GM19099 (cell line): Measurements from ENCODE around the gene ARID1B.

Experiments
- POLR2A ChIP-seq: IDR thresholded peaks from 3 replicates; pipeline ENCODE4 v1.6.1; 2011; ENCODE audit warnings: low read depth; ENCODE audit not compliant: insufficient read length; ENCODE audit errors: extremely low read depth

Gene ARID1B

DNA sequence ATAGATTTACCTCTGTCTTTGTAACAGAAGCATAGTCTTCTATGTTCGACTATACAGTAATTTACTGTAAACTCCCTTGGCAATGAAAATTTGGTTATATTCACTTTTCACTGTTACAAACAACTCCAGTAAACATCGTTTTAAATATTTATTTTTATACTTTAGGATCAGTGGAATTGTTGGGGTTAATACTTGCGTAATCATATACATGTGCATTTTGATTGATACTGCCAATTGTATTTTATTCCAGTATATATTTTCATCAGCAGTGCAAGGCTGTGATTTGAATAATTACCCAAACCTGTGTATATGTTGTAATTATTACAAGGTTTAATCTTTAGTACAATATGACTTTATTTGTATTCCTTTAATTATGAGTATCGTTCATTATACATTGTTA is 255.7 kb downstream of the ARID1B start:
- no peak for TF ChIP-seq POLR2A

DNA sequence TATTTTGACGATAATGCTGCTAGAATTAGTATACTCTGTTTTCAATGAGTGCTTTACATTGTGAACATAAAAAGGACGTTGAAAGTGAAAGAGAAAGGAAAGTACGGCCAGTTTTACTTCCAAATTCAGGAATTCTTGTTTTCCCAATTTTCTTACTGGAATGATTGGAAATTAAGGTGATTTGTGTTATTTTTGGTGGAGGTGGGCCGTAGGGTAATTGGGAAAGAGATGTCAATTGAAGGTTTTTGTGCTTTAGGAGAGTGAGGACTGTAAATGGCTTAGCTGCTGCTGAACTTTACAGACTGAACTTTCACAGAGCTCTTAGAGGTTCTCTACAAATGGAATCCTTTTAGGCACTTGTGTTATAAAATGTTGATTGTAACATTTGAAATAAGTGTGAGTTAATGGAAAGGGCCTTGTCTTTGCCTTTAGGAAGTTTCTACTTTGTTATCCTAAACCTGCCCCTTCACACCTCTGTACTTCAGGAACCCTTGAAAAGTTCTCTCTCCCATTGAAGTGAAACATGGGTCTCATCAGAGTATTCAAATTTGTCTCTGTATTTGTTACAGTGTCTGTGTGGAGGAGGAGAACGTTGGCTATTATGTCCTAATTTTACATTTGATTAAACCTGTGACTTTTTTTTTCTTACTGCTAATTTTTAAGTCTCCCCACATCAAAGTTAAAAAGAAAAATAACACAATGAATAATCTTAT is 256.4 kb downstream of the ARID1B start:
- TF ChIP-seq POLR2A, result no peak

DNA sequence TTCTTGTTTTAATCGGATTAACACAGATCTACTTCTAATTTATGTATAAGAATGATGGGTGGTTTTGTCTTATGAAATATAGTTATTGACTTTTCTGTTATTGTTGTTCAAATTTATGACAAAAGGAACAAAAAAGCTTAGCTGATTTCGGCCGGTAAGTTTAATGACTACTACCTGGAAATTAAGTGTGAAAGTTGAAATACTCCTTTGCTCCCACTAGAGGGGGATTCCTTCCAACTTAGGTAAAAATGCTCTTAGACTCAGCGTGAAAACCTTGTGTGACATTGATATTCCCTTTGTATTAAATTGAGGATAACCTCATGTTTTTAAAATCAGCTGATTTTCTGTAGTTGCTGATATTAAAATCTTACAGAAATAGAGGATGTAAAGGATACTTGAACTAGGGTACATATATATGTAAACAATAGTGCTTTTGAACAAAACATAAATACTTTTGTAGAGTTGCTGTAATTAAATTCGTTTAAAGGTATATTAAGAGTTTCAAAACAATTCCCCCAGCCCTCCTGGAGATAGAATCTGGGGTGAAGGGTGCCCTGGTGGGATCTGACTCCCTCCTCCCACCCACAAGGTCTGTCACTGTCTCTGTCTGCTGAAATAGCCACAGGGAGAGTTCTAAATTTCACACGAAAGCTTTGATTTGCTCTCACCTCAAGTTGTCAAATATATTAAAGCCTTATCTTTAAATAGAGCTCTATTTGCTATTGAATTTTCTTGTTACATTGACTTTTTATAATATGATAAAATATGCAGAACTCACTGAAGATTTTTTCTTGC is 257.5 kb downstream of the ARID1B start:
- no peak for TF ChIP-seq POLR2A

DNA sequence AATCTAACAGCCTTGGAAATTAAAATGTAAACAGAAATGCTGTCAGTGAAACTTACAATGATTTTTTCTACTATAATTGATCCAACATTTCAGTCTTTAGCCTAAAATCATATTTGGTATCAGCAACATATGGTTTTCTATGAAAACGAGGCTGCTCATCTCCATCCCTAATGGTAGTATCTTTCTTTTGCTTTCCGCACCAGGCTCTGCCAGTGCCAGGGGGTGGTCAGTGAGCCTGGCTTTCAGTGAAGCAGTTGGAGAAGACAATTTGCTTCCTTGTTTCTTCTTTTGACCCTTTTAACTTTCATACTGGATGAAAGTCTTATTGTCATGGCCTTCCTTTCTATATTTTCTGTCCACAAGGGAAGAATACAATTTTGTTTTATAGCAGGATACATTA is 258.4 kb downstream of the ARID1B start:
- TF ChIP-seq POLR2A, result no peak

DNA sequence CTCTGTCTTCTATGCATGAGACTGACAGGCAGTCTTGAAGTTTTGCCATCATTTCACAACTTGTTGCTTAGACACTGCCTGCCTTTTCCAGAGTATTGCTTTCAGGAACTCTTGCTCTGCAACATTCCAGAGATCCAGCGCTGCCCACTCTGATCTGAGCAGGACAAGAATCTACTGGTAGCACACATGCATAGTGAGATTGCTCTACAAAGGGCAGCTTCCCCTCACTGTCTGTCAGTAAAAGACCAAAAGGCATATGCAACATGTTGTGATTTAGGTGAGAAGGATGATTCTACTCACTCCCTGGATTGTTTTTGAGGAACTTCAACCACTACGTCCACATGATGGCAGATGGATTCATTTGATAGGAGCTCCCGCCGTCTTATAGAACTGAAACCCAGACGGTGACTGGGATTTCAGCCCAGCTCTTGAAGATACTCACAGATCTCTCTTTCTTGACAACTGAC is 259.1 kb downstream of the ARID1B start:
- TF ChIP-seq POLR2A, result no peak

DNA sequence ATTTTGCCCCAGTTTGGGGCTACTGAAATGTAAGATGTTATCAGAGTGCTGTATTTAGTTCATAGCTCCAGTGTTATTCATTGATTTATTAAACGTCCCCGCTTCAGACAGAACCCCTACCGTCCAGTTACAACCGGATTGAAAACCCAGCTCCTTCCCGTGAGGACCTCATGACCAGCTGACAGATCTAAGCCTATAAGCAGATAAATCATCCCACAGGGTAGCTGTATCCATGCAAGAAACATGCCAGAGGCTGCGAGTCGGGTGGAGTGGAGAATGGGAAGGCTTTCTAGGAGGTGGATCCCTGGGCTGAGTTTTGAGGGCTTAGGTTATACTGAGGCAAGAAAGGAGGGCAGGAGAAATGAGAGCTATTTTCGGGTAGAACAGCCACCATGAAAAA is 260.0 kb downstream of the ARID1B start:
- TF ChIP-seq POLR2A, result no peak

DNA sequence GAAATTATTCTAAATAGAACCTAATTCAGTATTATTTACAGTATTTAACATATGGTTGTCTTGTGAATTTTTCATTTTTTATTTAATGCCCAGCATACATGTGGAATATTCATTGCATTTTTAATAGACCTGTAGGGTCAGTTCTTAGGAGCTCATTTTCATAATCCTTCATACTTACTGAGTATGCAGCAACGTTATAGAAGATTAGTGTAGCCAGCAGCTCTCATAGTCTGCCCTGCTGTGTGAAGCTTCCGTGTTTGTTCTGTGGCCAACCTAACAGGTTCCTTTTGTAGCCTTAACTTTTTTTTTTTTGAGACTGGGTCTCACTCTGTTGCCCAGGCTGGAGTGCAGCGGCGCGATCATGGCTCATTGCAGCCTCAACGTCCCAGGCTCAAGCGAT is 261.4 kb downstream of the ARID1B start:
- TF ChIP-seq POLR2A, result no peak

DNA sequence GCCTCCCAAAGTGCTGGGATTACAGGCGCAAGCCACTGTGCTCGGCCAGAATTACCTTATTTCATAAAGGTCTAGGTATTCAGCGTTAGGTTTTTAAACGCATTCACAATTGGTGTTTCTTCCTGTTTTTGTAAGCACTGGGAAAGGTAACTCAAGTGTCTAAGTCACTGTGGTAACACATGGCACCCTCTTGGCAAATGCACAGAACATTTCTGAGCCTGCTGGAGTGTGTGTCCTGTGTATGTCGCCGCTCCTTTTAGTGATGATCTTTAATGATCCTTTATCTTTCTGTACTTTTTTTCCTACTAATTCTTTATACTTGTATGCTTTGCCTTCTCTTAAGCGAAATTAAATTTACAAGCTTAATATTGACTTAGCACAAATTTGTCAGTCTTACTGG is 263.0 kb downstream of the ARID1B start:
- TF ChIP-seq POLR2A, result no peak

DNA sequence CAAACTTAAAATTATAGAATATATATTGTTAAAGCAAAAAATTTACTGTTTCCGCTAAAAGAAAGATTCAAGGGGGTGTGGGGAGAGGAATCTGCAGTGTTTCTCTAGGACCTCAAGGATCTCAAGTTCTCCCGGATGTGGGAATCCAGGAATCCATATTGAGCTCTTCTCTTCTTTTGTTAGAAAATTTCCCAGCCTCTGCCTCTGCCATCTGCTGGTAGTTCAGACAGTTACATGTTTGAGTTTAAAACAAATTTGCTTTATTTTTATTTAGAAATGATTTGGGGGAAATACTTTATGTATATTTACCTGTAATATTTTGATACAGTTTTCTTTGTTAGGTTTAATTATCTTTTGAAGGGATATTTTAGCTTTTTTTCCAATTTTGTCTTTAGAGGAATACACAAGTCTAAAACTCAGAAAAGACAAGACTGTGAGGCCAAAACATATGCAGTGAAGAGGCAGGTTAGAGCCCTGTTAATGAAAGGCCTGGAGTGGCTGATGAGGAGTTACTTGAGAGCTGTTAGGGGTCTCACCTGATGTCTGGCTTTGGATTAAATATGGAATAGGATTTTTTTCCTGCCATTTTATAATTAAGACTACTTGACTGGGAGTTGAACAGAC is 268.8 kb downstream of the ARID1B start:
- TF ChIP-seq POLR2A, result no peak

DNA sequence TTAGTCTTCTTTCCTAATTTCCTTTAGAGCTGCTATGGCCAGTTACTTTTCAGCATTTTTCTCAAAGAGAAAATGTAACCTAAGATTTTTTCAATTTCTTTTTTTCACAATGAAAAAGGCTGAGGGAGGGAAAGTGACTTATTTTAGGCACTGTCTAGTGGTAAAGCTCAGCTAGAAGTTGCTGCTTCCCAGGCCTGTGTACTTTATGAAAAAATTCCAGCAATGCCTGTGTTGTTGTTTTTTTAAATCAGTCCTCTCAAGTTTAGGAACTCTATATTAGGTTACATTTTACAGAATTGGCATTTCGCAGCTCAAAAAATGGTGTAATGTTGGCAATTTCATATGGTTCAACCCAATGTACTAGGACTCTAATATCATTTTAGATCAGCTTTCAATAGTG is 269.6 kb downstream of the ARID1B start:
- no peak for TF ChIP-seq POLR2A

DNA sequence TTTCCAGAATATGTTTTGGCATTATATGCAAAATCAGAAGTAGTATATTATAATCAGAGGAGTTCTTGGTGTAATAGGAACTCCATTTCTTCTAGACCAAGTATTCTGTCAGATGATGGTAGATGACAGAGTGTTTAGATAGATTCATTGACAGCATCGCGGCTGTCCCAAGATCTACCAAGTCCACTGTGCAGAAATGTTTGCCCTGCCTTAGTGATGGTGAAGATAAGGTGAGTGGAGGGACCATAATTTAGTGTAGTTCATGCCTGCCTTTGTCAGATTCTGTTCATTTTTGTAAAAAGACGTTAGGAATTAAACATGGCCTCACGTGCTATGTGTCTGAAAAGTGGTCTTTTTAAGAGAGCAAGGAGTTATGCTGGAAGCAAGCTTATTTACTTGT is 270.1 kb downstream of the ARID1B start:
- TF ChIP-seq POLR2A, result no peak

DNA sequence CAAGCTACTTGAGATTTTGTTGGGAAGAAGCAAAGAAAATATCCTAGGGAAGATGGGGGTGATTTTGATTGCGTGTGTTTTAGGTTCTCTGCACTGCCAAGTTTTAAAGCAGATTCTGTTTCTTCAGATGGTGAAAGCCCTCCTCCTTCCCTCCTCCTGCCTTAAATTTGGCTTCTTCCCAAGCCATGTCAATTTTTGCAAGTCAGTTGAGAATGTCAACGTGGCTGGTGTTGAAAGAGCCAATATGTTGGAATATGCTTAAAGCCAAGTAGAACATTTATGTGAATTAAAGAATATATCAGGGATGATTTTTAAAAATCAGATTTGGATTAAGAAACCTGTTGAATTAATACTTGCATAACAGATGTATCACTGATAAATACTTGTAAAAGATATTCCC is 270.8 kb downstream of the ARID1B start:
- TF ChIP-seq POLR2A, result no peak

DNA sequence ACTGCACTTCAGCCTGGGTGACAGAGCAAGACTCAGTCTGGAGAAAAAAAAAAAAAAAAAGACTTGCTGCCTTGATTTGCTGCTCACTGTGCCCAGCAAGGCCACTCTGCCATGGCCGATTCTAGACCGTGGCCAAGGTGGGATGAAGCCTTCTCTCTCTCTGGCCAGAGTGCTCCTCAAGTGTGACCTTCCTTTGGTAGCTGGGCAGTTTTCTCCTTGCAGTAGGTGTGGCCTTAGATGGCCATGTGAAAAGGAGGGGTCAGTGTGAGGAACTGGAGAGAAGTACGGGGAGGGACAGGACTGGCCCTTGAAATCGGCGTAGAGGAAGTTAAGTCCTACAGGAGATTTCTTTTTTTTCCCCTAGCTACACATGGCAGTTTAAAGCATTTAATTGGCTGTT is 272.0 kb downstream of the ARID1B start:
- no peak for TF ChIP-seq POLR2A

DNA sequence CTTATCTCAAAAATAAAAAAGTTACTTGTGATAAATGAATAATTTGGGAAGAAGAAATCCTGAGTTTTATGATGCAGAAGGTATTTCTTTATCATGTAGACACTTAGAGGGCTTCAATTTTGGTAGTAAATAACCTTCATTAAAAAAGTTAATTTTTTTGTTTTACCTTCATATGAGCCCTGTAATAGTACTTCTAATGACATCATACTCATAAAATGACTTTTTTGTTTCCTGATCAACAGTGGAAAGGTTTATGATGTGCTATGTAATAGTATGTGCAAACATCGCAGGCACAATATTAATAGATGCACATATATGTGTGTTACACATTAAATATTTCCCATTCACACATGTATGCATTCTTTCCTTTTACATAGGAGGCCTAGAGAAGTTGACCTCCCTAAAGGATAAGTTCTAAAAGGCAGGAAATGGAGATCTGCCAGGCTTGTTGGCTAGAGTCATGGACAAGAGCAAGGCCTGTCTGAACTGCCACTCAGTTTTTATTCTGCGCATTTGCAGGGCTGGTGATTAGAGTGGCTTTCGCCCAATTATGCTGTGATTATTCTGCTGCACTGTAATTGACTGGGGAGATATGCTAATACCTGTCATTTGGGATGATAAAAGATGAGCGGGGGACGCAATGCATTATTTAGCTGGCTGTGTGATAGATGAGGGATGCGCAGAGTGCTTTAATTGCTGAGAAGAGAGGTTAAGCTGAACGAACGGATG is 273.5 kb downstream of the ARID1B start:
- TF ChIP-seq POLR2A, result no peak

DNA sequence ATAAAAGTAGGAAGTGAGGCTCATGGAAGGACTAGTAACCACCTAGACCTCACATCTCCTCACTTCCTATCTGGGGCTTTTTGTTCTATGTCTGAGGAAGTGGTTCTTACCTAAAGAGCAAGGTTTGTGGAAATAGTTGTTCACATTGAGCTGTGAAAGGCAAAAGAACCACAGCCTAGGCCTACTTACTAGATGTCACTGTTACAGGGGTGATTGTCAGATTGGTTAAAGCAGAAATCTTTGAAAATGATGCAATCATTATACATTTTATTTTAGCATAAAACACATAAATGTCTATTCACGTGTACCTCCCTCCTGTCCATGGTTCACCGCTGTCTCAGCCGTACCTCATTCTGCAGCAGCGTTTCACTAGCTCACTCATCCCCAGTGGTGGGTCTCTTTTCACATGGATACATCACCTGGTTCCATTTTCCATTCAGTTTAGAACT is 277.4 kb downstream of the ARID1B start:
- no peak for TF ChIP-seq POLR2A
